ENCODE measurements around the gene TPSAB1.
"Not testable (repeated sequence)": the region's sequence is repeated elsewhere in the genome, so short reads cannot be mapped to it uniquely, and the experiment has no call there.

Gene TPSAB1

GRCh38 chr16:1229476-1229875 lies 11.0 kb upstream of the TPSAB1 start:
- H3K9ac ChIP-seq (ENCODE audit: low read depth, low read length); H3K27ac ChIP-seq (ENCODE audit: low read length); H3K4me3 ChIP-seq (ENCODE audit: low read length); H3K4me1 ChIP-seq (ENCODE audit: insufficient read depth, low read length); H3K36me3 ChIP-seq (ENCODE audit: insufficient read depth, low read depth, low read length); H3K9me3 ChIP-seq (ENCODE audit: insufficient read depth, low read depth, low read length); H3K27me3 ChIP-seq (ENCODE audit: insufficient read depth, low read length): not testable (repeated sequence)

- H3K9ac ChIP-seq (ENCODE audit: low read depth, low read length); H3K4me1 ChIP-seq (ENCODE audit: insufficient read depth, low read length); H3K4me3 ChIP-seq (ENCODE audit: low read length); H3K36me3 ChIP-seq (ENCODE audit: insufficient read depth, low read depth, low read length); H3K27ac ChIP-seq (ENCODE audit: low read length); H3K27me3 ChIP-seq (ENCODE audit: insufficient read depth, low read length); H3K9me3 ChIP-seq (ENCODE audit: insufficient read depth, low read depth, low read length): not testable (repeated sequence)
These were observed 10.4 kb upstream of the TPSAB1 start, which contains the start of gene TPSB2 for GRCh38 chr16:1230084-1230470. TSS of gene TPSB2 (minus strand) at chr16:1230184. CDS start at chr16:1229951, 233 bp downstream.

- not testable (repeated sequence) for H3K9me3 ChIP-seq (ENCODE audit: insufficient read depth, low read depth, low read length); H3K4me3 ChIP-seq (ENCODE audit: low read length); H3K9ac ChIP-seq (ENCODE audit: low read depth, low read length); H3K27me3 ChIP-seq (ENCODE audit: insufficient read depth, low read length); H3K27ac ChIP-seq (ENCODE audit: low read length); H3K4me1 ChIP-seq (ENCODE audit: insufficient read depth, low read length); H3K36me3 ChIP-seq (ENCODE audit: insufficient read depth, low read depth, low read length)
These were observed 9.9 kb upstream of the TPSAB1 start for GRCh38 chr16:1230471-1231212.

GRCh38 chr16:1231301-1231700 lies 9.2 kb upstream of the TPSAB1 start:
- not testable (repeated sequence) for H3K27ac ChIP-seq (ENCODE audit: low read length); H3K9ac ChIP-seq (ENCODE audit: low read depth, low read length); H3K4me3 ChIP-seq (ENCODE audit: low read length); H3K27me3 ChIP-seq (ENCODE audit: insufficient read depth, low read length); H3K9me3 ChIP-seq (ENCODE audit: insufficient read depth, low read depth, low read length); H3K36me3 ChIP-seq (ENCODE audit: insufficient read depth, low read depth, low read length); H3K4me1 ChIP-seq (ENCODE audit: insufficient read depth, low read length)

DNA sequence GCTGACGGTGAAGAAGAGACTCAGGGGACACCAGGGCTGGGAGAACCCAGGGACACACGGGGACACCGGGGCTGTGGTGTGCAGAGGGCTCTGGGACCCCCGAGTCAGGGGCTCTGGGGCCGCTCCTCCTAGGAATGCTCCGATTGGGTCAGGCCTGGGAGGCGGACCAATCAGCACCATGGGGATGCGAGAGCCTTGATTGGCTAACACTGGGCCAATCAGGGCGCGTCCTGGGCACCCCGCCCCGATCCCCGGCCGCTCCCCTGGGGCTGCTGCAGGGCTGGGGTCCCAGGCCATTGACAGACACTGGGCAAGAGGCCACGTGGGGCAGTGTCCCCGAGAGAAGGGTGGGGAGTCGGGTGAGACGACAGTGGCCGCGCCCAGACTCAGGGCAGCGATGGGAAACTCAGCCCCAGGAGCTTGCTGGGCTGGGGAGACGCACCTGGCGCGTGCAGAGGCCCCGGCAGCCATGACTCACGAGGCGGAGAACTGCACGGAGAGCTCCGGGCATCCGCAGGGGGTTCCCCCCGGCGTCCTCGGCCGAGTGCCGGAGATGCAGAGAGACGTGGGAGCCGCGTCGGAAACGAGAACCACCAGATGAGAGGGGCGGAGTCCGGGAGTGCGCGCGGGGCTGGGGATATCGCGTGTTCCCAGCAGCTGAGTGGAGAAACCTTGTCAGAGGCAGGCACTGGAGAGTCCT lies 8.3 kb upstream of the TPSAB1 start:
- not testable (repeated sequence) for H3K36me3 ChIP-seq (ENCODE audit: insufficient read depth, low read depth, low read length); H3K9ac ChIP-seq (ENCODE audit: low read depth, low read length); H3K27ac ChIP-seq (ENCODE audit: low read length); H3K9me3 ChIP-seq (ENCODE audit: insufficient read depth, low read depth, low read length); H3K4me1 ChIP-seq (ENCODE audit: insufficient read depth, low read length); H3K4me3 ChIP-seq (ENCODE audit: low read length); H3K27me3 ChIP-seq (ENCODE audit: insufficient read depth, low read length)

DNA sequence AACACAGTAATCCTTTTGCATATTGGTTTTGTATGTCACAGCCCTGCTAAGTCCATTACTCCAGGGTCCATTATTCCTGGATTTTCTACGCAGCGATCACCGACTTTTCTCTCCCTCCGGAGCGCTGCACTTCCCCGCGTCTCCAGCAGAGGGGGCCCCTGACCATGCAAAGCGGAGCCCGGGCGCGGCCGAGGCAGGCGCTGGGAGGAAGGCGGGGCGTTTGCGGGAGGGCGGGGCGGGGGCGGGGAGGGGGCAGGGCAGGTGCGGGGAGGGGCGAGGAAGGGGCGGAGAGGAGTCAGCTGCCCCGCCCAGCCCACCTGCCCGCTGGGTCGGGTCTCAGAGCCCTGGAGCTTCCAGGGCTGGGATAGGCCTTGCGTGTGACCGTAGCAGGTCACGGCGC lies 3.8 kb upstream of the TPSAB1 start:
- H3K27me3 ChIP-seq (ENCODE audit: insufficient read depth, low read length); H3K36me3 ChIP-seq (ENCODE audit: insufficient read depth, low read depth, low read length); H3K4me3 ChIP-seq (ENCODE audit: low read length); H3K27ac ChIP-seq (ENCODE audit: low read length); H3K9me3 ChIP-seq (ENCODE audit: insufficient read depth, low read depth, low read length); H3K4me1 ChIP-seq (ENCODE audit: insufficient read depth, low read length); H3K9ac ChIP-seq (ENCODE audit: low read depth, low read length): not testable (repeated sequence)

DNA sequence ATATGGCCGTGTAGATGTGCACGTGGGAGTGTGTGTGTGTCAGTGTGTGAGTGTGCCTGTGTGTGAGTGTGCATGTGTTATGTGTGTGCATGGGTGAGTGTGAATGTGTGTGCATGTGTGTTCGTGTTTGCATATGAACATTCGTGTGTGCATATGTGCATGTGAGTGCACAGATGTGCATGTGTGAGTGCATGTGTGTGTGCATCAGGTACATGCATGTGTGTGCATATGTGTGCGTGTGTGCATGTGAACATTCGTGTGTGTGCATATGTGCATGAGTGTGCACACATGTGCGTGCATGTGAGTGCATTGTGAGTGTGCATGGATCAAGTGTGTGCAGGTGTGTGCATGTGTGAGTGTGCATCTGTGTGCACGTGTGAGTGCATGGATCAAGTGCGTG lies 2.5 kb upstream of the TPSAB1 start:
- Histone ChIP-seq H3K4me3 (ENCODE audit: low read length) (no peak overlapping the region), H3K9ac (ENCODE audit: low read depth, low read length) (no peak overlapping the region)

DNA sequence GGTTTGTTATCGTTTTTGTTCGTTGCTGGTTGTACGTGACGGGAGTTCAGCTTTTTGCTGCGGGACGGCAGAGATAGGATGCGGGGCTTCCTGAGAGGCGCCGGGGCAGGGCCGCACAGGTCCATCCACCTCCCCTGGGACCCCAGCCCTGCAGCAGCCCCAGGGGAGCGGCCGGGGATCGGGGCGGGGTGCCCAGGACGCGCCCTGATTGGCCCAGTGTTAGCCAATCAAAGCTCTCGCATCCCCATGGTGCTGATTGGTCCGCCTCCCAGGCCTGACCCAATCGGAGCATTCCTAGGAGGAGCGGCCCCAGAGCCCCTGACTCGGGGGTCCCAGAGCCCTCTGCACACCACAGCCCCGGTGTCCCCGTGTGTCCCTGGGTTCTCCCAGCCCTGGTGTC lies 1.6 kb upstream of the TPSAB1 start:
- not testable (repeated sequence) for H3K27me3 ChIP-seq (ENCODE audit: insufficient read depth, low read length); H3K4me3 ChIP-seq (ENCODE audit: low read length)

More for the DNA sequence above, 2.5 kb upstream of the TPSAB1 start:
- Histone ChIP-seq H3K9me3 (ENCODE audit: insufficient read depth, low read depth, low read length) (no peaks in the 10 kb centered on the region), H3K27ac (ENCODE audit: low read length) (no peak overlapping the region), H3K27me3 (ENCODE audit: insufficient read depth, low read length) (peaks cover 3% of the 10 kb centered on the region; the same call in 1 of the 2 replicates), H3K4me1 (ENCODE audit: insufficient read depth, low read length) (no peaks in the 10 kb centered on the region), H3K36me3 (ENCODE audit: insufficient read depth, low read depth, low read length) (no peaks in the 10 kb centered on the region)

GRCh38 chr16:1239575-1239974 lies 930 bp upstream of the TPSAB1 start:
- not testable (repeated sequence) for H3K4me1 ChIP-seq (ENCODE audit: insufficient read depth, low read length); H3K27ac ChIP-seq (ENCODE audit: low read length); H3K27me3 ChIP-seq (ENCODE audit: insufficient read depth, low read length); H3K9me3 ChIP-seq (ENCODE audit: insufficient read depth, low read depth, low read length); H3K36me3 ChIP-seq (ENCODE audit: insufficient read depth, low read depth, low read length); H3K4me3 ChIP-seq (ENCODE audit: low read length); H3K9ac ChIP-seq (ENCODE audit: low read depth, low read length)

More for the DNA sequence above, 1.6 kb upstream of the TPSAB1 start:
- H3K4me1 ChIP-seq (ENCODE audit: insufficient read depth, low read length); H3K9ac ChIP-seq (ENCODE audit: low read depth, low read length); H3K27ac ChIP-seq (ENCODE audit: low read length); H3K9me3 ChIP-seq (ENCODE audit: insufficient read depth, low read depth, low read length); H3K36me3 ChIP-seq (ENCODE audit: insufficient read depth, low read depth, low read length): not testable (repeated sequence)

DNA sequence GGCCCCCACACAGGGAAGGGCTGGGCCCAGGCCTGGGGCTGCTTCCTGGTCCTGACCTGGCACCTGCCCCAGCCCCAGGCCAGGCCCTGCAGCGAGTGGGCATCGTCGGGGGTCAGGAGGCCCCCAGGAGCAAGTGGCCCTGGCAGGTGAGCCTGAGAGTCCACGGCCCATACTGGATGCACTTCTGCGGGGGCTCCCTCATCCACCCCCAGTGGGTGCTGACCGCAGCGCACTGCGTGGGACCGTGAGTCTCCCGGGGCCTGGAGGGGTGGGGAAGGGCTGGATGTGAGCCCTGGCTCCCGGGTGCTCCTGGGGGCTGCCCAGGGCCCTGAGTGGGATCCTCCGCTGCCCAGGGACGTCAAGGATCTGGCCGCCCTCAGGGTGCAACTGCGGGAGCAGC lies 576 bp downstream of the TPSAB1 start:
- not testable (repeated sequence) for H3K27ac ChIP-seq (ENCODE audit: low read length); H3K9me3 ChIP-seq (ENCODE audit: insufficient read depth, low read depth, low read length); H3K36me3 ChIP-seq (ENCODE audit: insufficient read depth, low read depth, low read length); H3K4me3 ChIP-seq (ENCODE audit: low read length); H3K27me3 ChIP-seq (ENCODE audit: insufficient read depth, low read length); H3K4me1 ChIP-seq (ENCODE audit: insufficient read depth, low read length); H3K9ac ChIP-seq (ENCODE audit: low read depth, low read length)

DNA sequence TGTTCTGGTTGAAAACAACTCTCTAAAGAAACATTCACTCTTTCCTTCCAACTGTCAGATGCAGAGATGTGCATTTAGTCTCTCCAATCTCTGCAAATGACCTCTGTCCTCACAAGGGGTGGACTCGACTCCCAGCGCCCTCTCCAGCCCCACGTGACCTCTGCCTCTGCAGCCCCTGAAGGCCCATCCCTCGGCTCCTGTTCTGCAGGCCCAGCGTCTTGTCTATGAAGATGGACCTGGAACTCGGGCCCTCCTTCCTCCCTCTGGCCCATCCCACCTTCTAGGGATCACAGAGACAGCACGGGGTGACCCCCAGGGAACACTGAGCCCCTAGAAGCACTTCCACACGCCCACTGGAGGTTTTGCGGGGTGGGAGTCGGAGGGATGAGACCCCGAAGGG lies 2.9 kb downstream of the TPSAB1 start:
- H3K9me3 ChIP-seq (ENCODE audit: insufficient read depth, low read depth, low read length); H3K36me3 ChIP-seq (ENCODE audit: insufficient read depth, low read depth, low read length); H3K9ac ChIP-seq (ENCODE audit: low read depth, low read length); H3K27ac ChIP-seq (ENCODE audit: low read length); H3K4me1 ChIP-seq (ENCODE audit: insufficient read depth, low read length); H3K4me3 ChIP-seq (ENCODE audit: low read length): not testable (repeated sequence)
- peaks cover 21% of the 10 kb centered on the region for H3K27me3 ChIP-seq (ENCODE audit: insufficient read depth, low read length)
